Hepatocyte (in vitro differentiated cells): ENCODE data around the gene INHBE.

ENCODE experiments used
- CTCF ChIP-seq: fragments of 200-600 bp; sonication (generic); IDR thresholded peaks from 2 replicates; pipeline ENCODE4 v1.5.1; 2016; ENCODE audit warnings: antibody characterized with exemption, mild to moderate bottlenecking; ENCODE audit not compliant: poor library complexity
- EZH2 ChIP-seq: fragments of 200-600 bp; sonication (generic); IDR thresholded peaks from 2 replicates; pipeline ENCODE4 v1.6.1; 2016; ENCODE audit warnings: antibody characterized with exemption, mild to moderate bottlenecking, borderline replicate concordance

- TF ChIP-seq CTCF (no peak), EZH2 (no peak)
Observed at GRCh38 chr12:57467915-57468314, 12.8 kb downstream of the INHBE start.
